ENCODE data around the gene DYSF. TPM values are rescaled to one million over a fixed set of nuclear protein-coding genes. Genes with fewer than 3 reads are reported as not detected.

Gene DYSF
- total RNA-seq, 2 donors from 2014 or later, result 1.4 to 3.1 TPM

- Histone ChIP-seq H3K4me1 (ENCODE audit: control insufficient read depth, insufficient read depth, low read length) (no peaks in the 10 kb centered on the region), H3K27me3 (ENCODE audit: control insufficient read depth, insufficient read depth, low read length, poor library complexity, severe bottlenecking) (no peaks in the 10 kb centered on the region), H3K27ac (ENCODE audit: low read depth, low read length) (no peak overlapping the region), H3K4me3 (ENCODE audit: low read length) (no peak overlapping the region), H3K9ac (ENCODE audit: extremely low read depth, low read length, poor library complexity, severe bottlenecking) (no peak overlapping the region), H3K36me3 (ENCODE audit: control insufficient read depth, insufficient read depth, low read length) (no peaks in the 10 kb centered on the region), H3K9me3 (ENCODE audit: control insufficient read depth, low read length) (no peaks in the 10 kb centered on the region)
- TF ChIP-seq, protein P1, sequence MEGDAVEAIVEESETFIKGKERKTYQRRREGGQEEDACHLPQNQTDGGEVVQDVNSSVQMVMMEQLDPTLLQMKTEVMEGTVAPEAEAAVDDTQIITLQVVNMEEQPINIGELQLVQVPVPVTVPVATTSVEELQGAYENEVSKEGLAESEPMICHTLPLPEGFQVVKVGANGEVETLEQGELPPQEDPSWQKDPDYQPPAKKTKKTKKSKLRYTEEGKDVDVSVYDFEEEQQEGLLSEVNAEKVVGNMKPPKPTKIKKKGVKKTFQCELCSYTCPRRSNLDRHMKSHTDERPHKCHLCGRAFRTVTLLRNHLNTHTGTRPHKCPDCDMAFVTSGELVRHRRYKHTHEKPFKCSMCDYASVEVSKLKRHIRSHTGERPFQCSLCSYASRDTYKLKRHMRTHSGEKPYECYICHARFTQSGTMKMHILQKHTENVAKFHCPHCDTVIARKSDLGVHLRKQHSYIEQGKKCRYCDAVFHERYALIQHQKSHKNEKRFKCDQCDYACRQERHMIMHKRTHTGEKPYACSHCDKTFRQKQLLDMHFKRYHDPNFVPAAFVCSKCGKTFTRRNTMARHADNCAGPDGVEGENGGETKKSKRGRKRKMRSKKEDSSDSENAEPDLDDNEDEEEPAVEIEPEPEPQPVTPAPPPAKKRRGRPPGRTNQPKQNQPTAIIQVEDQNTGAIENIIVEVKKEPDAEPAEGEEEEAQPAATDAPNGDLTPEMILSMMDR (conservative IDR thresholded peaks at IDR 0.05), result no peak
- H3K36me3 Mint-ChIP-seq (ENCODE audit: low read depth), result no peaks in the 10 kb centered on the region
- H3K27me3 Mint-ChIP-seq (ENCODE audit: insufficient read depth), result peaks cover 7% of the 10 kb centered on the region
- H3K4me3 Mint-ChIP-seq, result no peak overlapping the region
- no peaks in the 10 kb centered on the region for H3K9me3 Mint-ChIP-seq
- DNase-seq, result no peak
- peaks cover 10% of the 10 kb centered on the region for H3K4me1 Mint-ChIP-seq
- no peak overlapping the region for H3K27ac Mint-ChIP-seq
- 87 to 93% methylated on average over 2 to 4 of the region's 4 CpGs for WGBS, 2 experiments (ENCODE audit: insufficient coverage in 1 of 2, insufficient read length in 1 of 2)
These were observed 27.8 kb downstream of the DYSF start for GRCh38 chr2:71481111-71481510.

DNA sequence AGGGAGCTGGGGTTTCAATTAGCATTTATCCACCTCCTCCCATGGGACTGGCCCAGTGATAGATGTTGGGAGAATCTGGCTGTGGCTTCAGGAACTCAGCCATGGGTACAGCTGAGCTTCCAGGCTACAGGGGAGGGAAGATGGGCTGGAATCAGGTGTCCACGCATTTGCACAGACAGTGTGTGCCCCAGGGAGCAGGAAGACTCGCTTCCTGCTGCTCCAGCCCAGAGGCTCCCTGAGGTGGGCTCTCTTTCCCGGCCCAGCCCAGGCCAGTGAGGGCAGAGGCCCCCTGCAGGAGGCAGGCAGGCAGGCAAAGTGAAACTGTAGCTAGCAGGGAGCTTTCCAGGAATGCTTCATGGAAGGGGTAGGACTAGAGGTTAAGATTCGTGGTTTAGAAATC, 28.7 kb downstream of the DYSF start:
- Histone ChIP-seq H3K27me3 (ENCODE audit: control insufficient read depth, insufficient read depth, low read length, poor library complexity, severe bottlenecking) (no peaks in the 10 kb centered on the region), H3K9me3 (ENCODE audit: control insufficient read depth, low read length) (no peaks in the 10 kb centered on the region), H3K9ac (ENCODE audit: extremely low read depth, low read length, poor library complexity, severe bottlenecking) (no peak overlapping the region), H3K4me1 (ENCODE audit: control insufficient read depth, insufficient read depth, low read length) (no peaks in the 10 kb centered on the region), H3K36me3 (ENCODE audit: control insufficient read depth, insufficient read depth, low read length) (no peaks in the 10 kb centered on the region), H3K27ac (ENCODE audit: low read depth, low read length) (no peak overlapping the region), H3K4me3 (ENCODE audit: low read length) (no peak overlapping the region)
- Mint-ChIP-seq H3K4me1 (peaks cover 14% of the 10 kb centered on the region), H3K36me3 (ENCODE audit: low read depth) (no peaks in the 10 kb centered on the region), H3K4me3 (no peak overlapping the region), H3K27ac (no peak overlapping the region), H3K9me3 (no peaks in the 10 kb centered on the region), H3K27me3 (ENCODE audit: insufficient read depth) (peaks cover 5% of the 10 kb centered on the region)
- peak; percentile 79 for DNase-seq
- TF ChIP-seq, protein P1 (conservative IDR thresholded peaks at IDR 0.05), result peak; percentile 76
- WGBS, 2 experiments (ENCODE audit: insufficient coverage in 1 of 2, insufficient read length in 1 of 2), result 66 to 80% methylated on average over 1 to 4 of the region's 4 CpGs

DNA sequence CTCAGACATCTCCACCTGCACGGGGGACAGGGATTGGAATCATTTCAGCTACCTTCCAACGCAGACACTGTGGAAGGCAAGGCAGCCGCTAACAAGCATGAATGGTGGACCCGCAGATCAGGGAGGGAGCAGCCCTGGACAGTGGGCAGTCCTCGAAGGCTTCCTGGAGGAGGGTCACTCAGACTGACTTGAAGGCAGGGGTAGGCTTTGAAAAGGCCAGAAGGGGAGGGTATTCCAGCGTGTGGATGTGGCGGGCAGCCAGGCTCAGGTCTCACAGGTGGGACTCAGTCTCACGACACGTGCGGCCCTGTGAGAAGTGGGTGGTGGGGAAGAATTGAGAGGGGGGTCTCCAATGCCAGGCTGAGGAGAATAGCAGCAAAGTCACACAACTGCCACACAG, 29.9 kb downstream of the DYSF start:
- TF ChIP-seq, protein P1 (conservative IDR thresholded peaks at IDR 0.05), result no peak
- Histone ChIP-seq H3K9ac (ENCODE audit: extremely low read depth, low read length, poor library complexity, severe bottlenecking) (no peak overlapping the region), H3K4me3 (ENCODE audit: low read length) (no peak overlapping the region), H3K9me3 (ENCODE audit: control insufficient read depth, low read length) (no peaks in the 10 kb centered on the region), H3K27me3 (ENCODE audit: control insufficient read depth, insufficient read depth, low read length, poor library complexity, severe bottlenecking) (no peaks in the 10 kb centered on the region), H3K4me1 (ENCODE audit: control insufficient read depth, insufficient read depth, low read length) (no peaks in the 10 kb centered on the region), H3K36me3 (ENCODE audit: control insufficient read depth, insufficient read depth, low read length) (no peaks in the 10 kb centered on the region), H3K27ac (ENCODE audit: low read depth, low read length) (no peak overlapping the region)
- Mint-ChIP-seq H3K9me3 (no peaks in the 10 kb centered on the region), H3K27me3 (ENCODE audit: insufficient read depth) (peaks cover 4% of the 10 kb centered on the region), H3K36me3 (ENCODE audit: low read depth) (no peaks in the 10 kb centered on the region), H3K27ac (no peak overlapping the region), H3K4me3 (no peak overlapping the region), H3K4me1 (peaks cover 14% of the 10 kb centered on the region)
- 89 to 96% methylated on average over 3 to 10 of the region's 10 CpGs for WGBS, 2 experiments (ENCODE audit: insufficient coverage in 1 of 2, insufficient read length in 1 of 2)
- no peak for DNase-seq

All from endodermal cell (in vitro differentiated cells).